NCI-H1694 (cell line): ENCODE results near the gene ADGRF5.

Experiments used
- DNase-seq: peaks from one replicate; lab custom pipeline; 2025; lab: John Stamatoyannopoulos, UW

Gene ADGRF5, protein sequence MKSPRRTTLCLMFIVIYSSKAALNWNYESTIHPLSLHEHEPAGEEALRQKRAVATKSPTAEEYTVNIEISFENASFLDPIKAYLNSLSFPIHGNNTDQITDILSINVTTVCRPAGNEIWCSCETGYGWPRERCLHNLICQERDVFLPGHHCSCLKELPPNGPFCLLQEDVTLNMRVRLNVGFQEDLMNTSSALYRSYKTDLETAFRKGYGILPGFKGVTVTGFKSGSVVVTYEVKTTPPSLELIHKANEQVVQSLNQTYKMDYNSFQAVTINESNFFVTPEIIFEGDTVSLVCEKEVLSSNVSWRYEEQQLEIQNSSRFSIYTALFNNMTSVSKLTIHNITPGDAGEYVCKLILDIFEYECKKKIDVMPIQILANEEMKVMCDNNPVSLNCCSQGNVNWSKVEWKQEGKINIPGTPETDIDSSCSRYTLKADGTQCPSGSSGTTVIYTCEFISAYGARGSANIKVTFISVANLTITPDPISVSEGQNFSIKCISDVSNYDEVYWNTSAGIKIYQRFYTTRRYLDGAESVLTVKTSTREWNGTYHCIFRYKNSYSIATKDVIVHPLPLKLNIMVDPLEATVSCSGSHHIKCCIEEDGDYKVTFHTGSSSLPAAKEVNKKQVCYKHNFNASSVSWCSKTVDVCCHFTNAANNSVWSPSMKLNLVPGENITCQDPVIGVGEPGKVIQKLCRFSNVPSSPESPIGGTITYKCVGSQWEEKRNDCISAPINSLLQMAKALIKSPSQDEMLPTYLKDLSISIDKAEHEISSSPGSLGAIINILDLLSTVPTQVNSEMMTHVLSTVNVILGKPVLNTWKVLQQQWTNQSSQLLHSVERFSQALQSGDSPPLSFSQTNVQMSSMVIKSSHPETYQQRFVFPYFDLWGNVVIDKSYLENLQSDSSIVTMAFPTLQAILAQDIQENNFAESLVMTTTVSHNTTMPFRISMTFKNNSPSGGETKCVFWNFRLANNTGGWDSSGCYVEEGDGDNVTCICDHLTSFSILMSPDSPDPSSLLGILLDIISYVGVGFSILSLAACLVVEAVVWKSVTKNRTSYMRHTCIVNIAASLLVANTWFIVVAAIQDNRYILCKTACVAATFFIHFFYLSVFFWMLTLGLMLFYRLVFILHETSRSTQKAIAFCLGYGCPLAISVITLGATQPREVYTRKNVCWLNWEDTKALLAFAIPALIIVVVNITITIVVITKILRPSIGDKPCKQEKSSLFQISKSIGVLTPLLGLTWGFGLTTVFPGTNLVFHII (N-terminal part only)

GRCh38 chr6:46921731-46922130 lies at the start of gene ADGRF5:
TSS of gene ADGRF5 (minus strand) at chr6:46921938. CDS start at chr6:46906762, 15,176 bp downstream.
- DNase-seq, result no peak

DNA sequence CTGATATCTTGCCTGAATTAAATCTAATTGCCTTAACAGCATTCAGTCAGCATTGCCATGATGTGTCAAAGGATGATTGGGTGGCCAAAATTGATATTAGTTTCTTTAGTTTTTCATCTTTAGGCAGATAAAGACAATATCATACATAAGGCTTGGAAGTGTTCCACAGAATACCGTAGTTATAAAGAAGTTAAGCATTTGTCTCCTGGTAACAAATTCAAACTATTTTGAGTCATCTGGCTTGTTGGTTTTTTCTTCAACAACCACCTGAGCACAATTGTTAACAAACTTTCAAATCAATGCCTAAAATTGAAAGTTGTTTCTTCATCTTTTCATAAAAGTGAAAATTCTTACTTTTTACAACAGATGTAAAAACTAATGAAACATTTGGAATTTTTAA lies 47.5 kb upstream of the ADGRF5 start:
- no peak for DNase-seq

GRCh38 chr6:46967826-46968349 lies 46.1 kb upstream of the ADGRF5 start:
- DNase-seq, result no peak

GRCh38 chr6:46964716-46965519 lies 43.2 kb upstream of the ADGRF5 start:
- no peak for DNase-seq

- DNase-seq, result no peak
These were observed 41.9 kb upstream of the ADGRF5 start for GRCh38 chr6:46963626-46964025.

DNA sequence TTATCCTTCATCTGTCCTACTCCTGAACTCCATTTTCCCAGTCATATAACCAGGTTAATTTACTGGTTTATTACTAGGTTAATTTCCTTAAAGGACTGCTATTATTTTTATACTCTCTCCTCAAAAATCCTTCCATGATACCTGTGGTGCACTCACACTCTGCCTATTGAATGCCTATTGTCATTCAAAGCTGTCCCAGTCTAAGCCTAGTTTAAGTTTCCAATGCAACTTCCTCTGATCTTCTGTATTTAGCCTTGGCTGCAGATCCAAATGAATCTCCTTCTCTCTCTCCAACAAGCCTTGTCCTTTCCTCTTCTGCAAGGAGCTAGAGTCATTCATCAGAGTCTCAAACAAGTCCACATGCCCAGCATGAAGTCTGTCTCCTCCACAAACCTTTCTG lies 41.3 kb upstream of the ADGRF5 start:
- DNase-seq, result no peak

DNA sequence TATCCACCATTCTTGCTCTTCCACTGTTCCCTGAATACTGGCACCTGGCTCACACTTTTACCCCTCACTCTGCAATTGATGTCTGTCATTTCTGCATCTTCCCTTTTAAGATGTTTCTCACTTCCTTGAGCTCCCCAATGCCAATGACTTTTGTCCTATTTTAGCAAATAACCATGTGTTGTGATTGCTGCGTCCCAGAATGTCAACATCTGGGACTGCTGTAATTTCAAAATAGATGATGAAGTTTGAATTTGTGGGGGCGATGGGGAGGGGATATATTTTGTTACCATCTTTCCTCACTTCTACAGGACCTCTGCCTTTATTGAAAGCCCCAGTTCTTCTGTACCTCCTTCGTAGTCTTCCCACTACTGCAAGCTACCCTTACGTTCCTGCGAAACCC lies 40.0 kb upstream of the ADGRF5 start:
- no peak for DNase-seq

DNA sequence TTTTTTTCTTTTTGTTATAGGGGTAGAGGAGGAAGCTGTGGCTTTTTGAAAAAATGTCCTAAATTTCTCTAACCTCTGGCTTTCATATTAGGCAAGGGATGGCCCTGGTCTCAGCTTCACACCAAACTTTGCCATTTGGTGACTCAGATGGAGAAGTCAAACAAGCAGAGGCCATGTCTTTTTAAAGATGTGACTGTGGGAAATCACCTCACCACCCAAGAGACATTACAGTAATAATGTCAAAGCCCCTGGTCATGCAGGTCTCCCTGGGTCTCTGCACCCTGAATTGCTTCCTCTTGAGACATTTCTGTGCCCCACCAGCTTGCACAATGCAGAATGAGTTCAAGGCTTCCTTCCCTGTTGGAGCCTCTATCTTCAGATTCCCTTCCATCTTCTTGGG lies 39.5 kb upstream of the ADGRF5 start:
- DNase-seq, result no peak

- DNase-seq, result no peak
These were observed 37.7 kb upstream of the ADGRF5 start for GRCh38 chr6:46959419-46959818.

DNA sequence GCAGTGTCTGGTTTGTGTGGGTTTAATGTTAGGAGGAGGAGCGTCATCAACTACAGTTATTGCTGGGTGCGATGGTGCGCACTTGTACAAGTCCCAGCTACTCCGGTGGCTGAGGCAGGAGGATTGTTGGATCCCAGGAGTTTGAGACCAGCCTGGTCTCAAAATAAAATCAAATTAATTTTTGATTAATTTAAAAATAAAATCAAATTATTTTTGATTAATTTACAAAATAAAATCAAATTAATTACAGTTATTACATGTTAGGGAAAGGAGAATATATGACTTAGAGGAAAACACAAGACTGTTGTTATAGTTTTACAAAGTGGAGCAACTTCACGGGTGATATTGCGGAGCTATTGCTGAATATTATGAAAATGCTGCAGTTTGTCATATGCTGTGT lies 34.7 kb upstream of the ADGRF5 start:
- DNase-seq, result no peak

DNA sequence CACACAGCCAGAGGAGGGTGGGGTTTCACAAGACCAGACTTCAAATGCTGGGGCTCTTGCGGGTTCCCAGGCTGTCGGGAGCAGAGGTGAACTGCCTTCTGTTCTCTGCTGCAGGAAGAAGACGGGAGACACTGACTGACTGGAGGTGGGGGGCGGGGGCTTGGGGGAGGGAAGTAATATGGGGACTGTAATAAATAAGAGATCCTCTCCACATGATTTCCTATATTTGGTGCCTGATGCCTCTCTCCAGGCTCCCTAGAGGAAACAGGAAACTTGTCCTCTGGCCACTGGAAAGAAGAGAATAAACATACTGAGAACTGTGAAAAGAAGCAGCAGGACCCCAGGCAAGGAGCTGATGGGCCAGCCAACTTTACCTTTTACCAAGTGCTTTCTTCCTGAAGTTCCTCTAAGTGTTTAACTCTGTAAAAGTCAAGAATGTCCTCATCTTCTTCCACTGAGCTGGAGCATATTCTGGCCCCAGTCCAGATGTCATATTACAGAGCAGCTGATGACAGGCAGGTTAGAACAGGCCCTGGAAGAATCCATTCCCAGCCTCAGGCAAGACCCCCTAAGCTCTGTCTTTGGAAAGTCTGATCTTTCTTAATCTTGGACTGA lies 33.2 kb upstream of the ADGRF5 start:
- DNase-seq, result peak; percentile 44

GRCh38 chr6:46953921-46954320 lies 32.2 kb upstream of the ADGRF5 start:
- no peak for DNase-seq

- no peak for DNase-seq
These were observed 28.0 kb upstream of the ADGRF5 start for GRCh38 chr6:46949632-46950280.

DNA sequence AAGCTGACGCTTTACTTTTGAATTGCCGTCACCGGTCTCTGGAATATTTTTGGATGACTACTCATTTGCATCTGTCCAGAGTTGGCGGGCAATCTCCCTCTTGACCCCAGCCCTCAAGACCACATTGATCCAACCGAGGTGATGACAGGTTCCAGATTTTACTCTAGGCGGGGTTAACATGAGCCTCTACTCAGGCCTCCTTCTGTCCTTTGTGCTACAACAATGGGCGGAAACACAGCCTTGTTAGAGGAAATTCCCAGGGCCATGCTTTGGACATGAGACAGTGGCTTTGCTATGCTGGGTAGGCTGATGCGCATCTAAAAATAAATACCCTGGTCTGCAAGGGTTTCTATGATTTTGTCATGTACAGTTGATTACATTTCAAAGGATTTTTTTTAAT lies 27.0 kb upstream of the ADGRF5 start:
- DNase-seq, result no peak

- no peak for DNase-seq
These were observed 25.8 kb upstream of the ADGRF5 start for GRCh38 chr6:46947497-46947896.

DNA sequence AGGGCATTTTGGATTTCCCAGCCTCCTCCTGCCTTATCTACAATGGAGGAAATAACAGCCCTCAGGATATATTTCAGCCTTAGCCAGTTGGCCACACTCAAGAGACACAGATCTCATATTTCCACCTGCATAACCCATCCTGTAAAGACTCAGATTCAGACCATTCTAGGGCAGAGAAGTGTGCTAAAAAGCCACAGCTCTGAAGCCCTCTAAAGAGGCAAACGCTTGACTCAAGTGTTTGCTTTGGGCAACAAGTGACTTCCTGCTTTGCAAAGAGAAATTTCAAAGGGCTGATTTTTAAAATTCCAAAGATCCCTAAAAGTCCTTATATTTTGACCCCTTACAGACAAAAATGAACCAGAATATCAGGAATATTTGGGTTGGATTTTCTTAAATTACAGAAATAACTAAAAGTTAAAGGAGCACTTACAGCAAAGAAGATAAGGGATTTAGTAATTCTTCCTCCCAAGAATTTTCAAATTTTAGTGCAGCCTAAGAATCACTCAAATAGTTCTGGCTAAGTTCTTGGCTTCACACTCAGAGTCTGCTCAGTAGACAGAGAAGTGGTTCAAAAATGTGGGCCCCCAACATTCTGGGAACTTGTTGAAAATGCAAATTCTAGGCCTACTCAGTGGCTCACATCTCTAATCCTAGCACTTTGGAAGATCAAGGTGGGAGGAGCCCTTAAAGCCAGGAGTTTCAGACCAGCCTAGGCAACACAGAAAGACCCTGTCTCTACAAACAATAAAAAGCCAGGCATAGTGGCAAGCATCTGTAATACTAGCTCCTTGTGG lies 18.9 kb upstream of the ADGRF5 start:
- DNase-seq, result no peak

- DNase-seq, result no peak
These were observed 15.9 kb upstream of the ADGRF5 start for GRCh38 chr6:46937642-46938041.

DNA sequence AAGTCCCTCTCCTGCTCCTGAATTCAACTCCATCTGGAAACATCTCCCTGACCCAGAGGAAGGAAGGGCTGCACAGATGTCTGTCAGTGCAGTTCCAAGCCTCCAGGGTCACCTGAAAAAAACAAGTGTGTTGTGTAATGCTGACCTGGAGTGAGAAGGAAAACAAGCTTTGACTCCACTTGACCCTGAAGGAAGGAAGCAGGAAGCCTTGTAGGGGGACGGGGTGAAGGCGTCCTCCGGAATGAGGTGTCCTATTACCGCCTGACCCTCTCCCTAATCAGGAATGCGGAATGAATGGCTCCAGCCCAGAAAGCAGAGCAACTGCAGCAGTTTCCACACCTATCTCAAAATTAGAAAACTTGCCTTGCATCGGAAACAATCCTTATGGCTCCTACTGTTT lies 13.9 kb upstream of the ADGRF5 start:
- no peak for DNase-seq

- DNase-seq, result no peak
These were observed 12.0 kb upstream of the ADGRF5 start for GRCh38 chr6:46933751-46934150.
